Sigmoid colon (tissue), 7 donors: ENCODE measurements around the gene TRABD2B. TPM values are rescaled to one million over a fixed set of nuclear protein-coding genes. Genes with fewer than 3 reads are reported as not detected.
A peak's percentile ranks its signal among the peaks of the same experiment; 100 is the strongest.

ENCODE experiments used
- DNase-seq: peaks from one replicate; pipeline ENCODE4 v3.0.0-alpha.2; 2019
- H3K27ac ChIP-seq, 4 donors: fragments of 200-600 bp; sonication (generic); one replicate each; pipeline ENCODE4 v1.5.1; 2016 to 2019; ENCODE audit warnings: mild to moderate bottlenecking in 1 of 4
- H3K27me3 ChIP-seq, 3 donors: fragments of 200-600 bp; sonication (generic); one replicate each; pipeline ENCODE4 v1.5.1; 2019; ENCODE audit warnings: mild to moderate bottlenecking in 1 of 3
- H3K36me3 ChIP-seq, 4 donors: fragments of 200-600 bp; sonication (generic); one replicate each; pipeline ENCODE4 v1.5.1; 2016 to 2019
- H3K4me1 ChIP-seq, 4 donors: fragments of 200-600 bp; sonication (generic); one replicate each; pipeline ENCODE4 v1.5.1; 2017 to 2019
- H3K4me3 ChIP-seq, 4 donors: fragments of 200-600 bp; sonication (generic); one replicate each; pipeline ENCODE4 v1.5.1; 2017 to 2019; ENCODE audit warnings: mild to moderate bottlenecking in 2 of 4, moderate library complexity in 1 of 4
- H3K9me3 ChIP-seq, 4 donors: fragments of 200-600 bp in 3 of 4; sonication (generic) in 3 of 4; one replicate each; pipeline versions ENCODE4 v1.5.1 to v1.6.1; 2013 to 2019
- CTCF ChIP-seq, 4 experiments: fragments of 450-650 bp in 3 of 4; fragments of 200-600 bp in 1 of 4; IDR thresholded peaks; one replicate each; pipeline ENCODE4 v1.5.1; 2016 to 2019; ENCODE audit warnings: antibody characterized with exemption in 4 of 4, mild to moderate bottlenecking in 3 of 4, moderate library complexity in 2 of 4
- EP300 ChIP-seq, 4 donors: sonication (generic); formaldehyde crosslinking; IDR thresholded peaks; one replicate each; pipeline ENCODE4 v1.6.1; 2017; ENCODE audit warnings: antibody characterized with exemption in 4 of 4
- POLR2A ChIP-seq, 2 donors: fragments of 450-650 bp; IDR thresholded peaks; one replicate each; pipeline ENCODE4 v1.6.1; 2016; ENCODE audit warnings: antibody characterized with exemption in 2 of 2, mild to moderate bottlenecking in 2 of 2, moderate library complexity in 2 of 2
- POLR2AphosphoS5 ChIP-seq, 4 donors: sonication (generic); formaldehyde crosslinking; IDR thresholded peaks; one replicate each; pipeline ENCODE4 v1.6.1; 2017; ENCODE audit warnings: antibody characterized with exemption in 4 of 4
- WGBS, 2 donors: extraction: QIAGEN DNeasy Blood & Tissue Kit; methylation state at CpG; one replicate each; pipeline ENCODE4 v1.1.7; 2013; 5-methylcytosine and 5-hydroxymethylcytosine counted together
- intact Hi-C: fragments of 100-400 bp; cut with DNase I; formaldehyde crosslinking; loops from one replicate; pipeline ENCODE4 v1.15.1; 2023
- polyA plus RNA-seq, 3 donors: library from polyadenylated mRNA; stranded (reverse); fragments of 200-250 nt; gene quantifications; one replicate each; pipeline ENCODE4 v1.2.3, GENCODE V29; 2013
- total RNA-seq, 4 donors: library from RNA; depleted of rRNA; stranded (reverse); fragments of >200 nt; gene quantifications; one replicate each; pipeline ENCODE4 v1.1.0, GENCODE V29; 2016
- donor health status: healthy with polysubstance abuse.
- donor health status: Bipolar disorder and iron deficiency.
- donor health status: healthy.

The TRABD2B gene
- total and polyA plus RNA-seq, 7 donors, result 0.63 to 1.8 (median 1.0) TPM; not detected in 1

GRCh38 chr1:47727697-47728085 lies 269.5 kb downstream of the TRABD2B start:
- TF ChIP-seq POLR2AphosphoS5 (IDR thresholded peaks at IDR 0.05) (no peak), CTCF (IDR thresholded peaks at IDR 0.05) (no peak), EP300 (IDR thresholded peaks at IDR 0.05) (no peak), POLR2A (IDR thresholded peaks at IDR 0.05) (no peak)
- 13 to 64% methylated on average over 5 of the region's 5 CpGs for WGBS, 2 donors
- Histone ChIP-seq H3K27ac (no peak overlapping the region), H3K4me1 (peaks cover 0 to 18% (median 14%) of the 10 kb centered on the region in 4 donors), H3K9me3 (no peaks in the 10 kb centered on the region), H3K4me3 (no peak overlapping the region), H3K27me3 (peaks cover 12 to 42% (median 29%) of the 10 kb centered on the region in 3 donors), H3K36me3 (no peaks in the 10 kb centered on the region)
- intact Hi-C loops, result loop anchor here (5.0 kb wide), 1 partner anchor 295 kb away; no protein-coding TSS in a partner anchor
- DNase-seq, result no peak

GRCh38 chr1:47727051-47727696 lies 270.0 kb downstream of the TRABD2B start:
- Histone ChIP-seq H3K27ac (no peak overlapping the region), H3K36me3 (no peaks in the 10 kb centered on the region), H3K4me3 (no peak overlapping the region), H3K27me3 (peaks cover 14 to 47% (median 34%) of the 10 kb centered on the region in 3 donors), H3K4me1 (peaks cover 0 to 18% (median 14%) of the 10 kb centered on the region in 4 donors), H3K9me3 (no peaks in the 10 kb centered on the region)
- intact Hi-C loops, result loop anchor here (5.0 kb wide), 1 partner anchor 295 kb away; no protein-coding TSS in a partner anchor
- no peak for DNase-seq
- 10 to 62% methylated on average over 8 of the region's 8 CpGs for WGBS, 2 donors
- TF ChIP-seq EP300 (IDR thresholded peaks at IDR 0.05) (no peak), CTCF (IDR thresholded peaks at IDR 0.05) (no peak), POLR2A (IDR thresholded peaks at IDR 0.05) (no peak), POLR2AphosphoS5 (IDR thresholded peaks at IDR 0.05) (no peak)

GRCh38 chr1:47725992-47726855 lies 271.0 kb downstream of the TRABD2B start:
- 11 to 15% methylated on average over 22 of the region's 22 CpGs for WGBS, 2 donors
- H3K27me3 ChIP-seq, result peaks cover 14 to 51% (median 35%) of the 10 kb centered on the region in 3 donors
- H3K4me3 ChIP-seq, result peak overlapping the region in 2 of 4 donors; percentile 3 to 13
- no peak overlapping the region for H3K27ac ChIP-seq
- TF ChIP-seq POLR2AphosphoS5 (IDR thresholded peaks at IDR 0.05) (no peak), CTCF (IDR thresholded peaks at IDR 0.05) (peak; percentile 68 to 88 (median 80)), EP300 (IDR thresholded peaks at IDR 0.05) (no peak), POLR2A (IDR thresholded peaks at IDR 0.05) (no peak)
- no peaks in the 10 kb centered on the region for H3K9me3 ChIP-seq
- peak; percentile 79 for DNase-seq
- H3K36me3 ChIP-seq, result no peaks in the 10 kb centered on the region
- H3K4me1 ChIP-seq, result peaks cover 0 to 18% (median 14%) of the 10 kb centered on the region in 4 donors
- intact Hi-C loops, result loop anchor here (5.0 kb wide), 1 partner anchor 294 kb away; no protein-coding TSS in a partner anchor

GRCh38 chr1:47725511-47725991 lies 271.6 kb downstream of the TRABD2B start:
- 21 to 34% methylated on average over 13 of the region's 13 CpGs for WGBS, 2 donors
- H3K36me3 ChIP-seq, result no peaks in the 10 kb centered on the region
- intact Hi-C loops, result loop anchor here (5.0 kb wide), 1 partner anchor 293 kb away; no protein-coding TSS in a partner anchor
- H3K4me1 ChIP-seq, result peaks cover 0 to 18% (median 14%) of the 10 kb centered on the region in 4 donors
- DNase-seq, result no peak
- TF ChIP-seq EP300 (IDR thresholded peaks at IDR 0.05) (no peak), POLR2AphosphoS5 (IDR thresholded peaks at IDR 0.05) (no peak), POLR2A (IDR thresholded peaks at IDR 0.05) (no peak), CTCF (IDR thresholded peaks at IDR 0.05) (no peak)
- H3K9me3 ChIP-seq, result no peaks in the 10 kb centered on the region
- peaks cover 14 to 55% (median 35%) of the 10 kb centered on the region in 3 donors for H3K27me3 ChIP-seq
- H3K27ac ChIP-seq, result no peak overlapping the region
- peak overlapping the region in 2 of 4 donors; percentile 2 to 13 for H3K4me3 ChIP-seq
